Tibial nerve (tissue), 4 donors: Measurements from ENCODE around the gene CANT1.

Experiments used
- EP300 ChIP-seq, 2 donors: sonication (generic); formaldehyde crosslinking; IDR thresholded peaks; one replicate each; pipeline ENCODE4 v1.6.1; 2017; ENCODE audit warnings: antibody characterized with exemption in 2 of 2, mild to moderate bottlenecking in 1 of 2
- POLR2A ChIP-seq, 2 donors: fragments of 450-650 bp; IDR thresholded peaks; one replicate each; pipeline ENCODE4 v1.6.1; 2017; ENCODE audit warnings: antibody characterized with exemption in 2 of 2, mild to moderate bottlenecking in 2 of 2, moderate library complexity in 2 of 2
- TF ChIP-seq, protein P1 (sequence below), 5 experiments: fragments of 200-600 bp in 3 of 5; fragments of 450-650 bp in 2 of 5; sonication (generic) in 3 of 5; IDR thresholded peaks; one replicate each; pipeline ENCODE4 v1.5.1; 2016 to 2019; ENCODE audit warnings: antibody characterized with exemption in 5 of 5, mild to moderate bottlenecking in 3 of 5, moderate library complexity in 2 of 5

DNA sequence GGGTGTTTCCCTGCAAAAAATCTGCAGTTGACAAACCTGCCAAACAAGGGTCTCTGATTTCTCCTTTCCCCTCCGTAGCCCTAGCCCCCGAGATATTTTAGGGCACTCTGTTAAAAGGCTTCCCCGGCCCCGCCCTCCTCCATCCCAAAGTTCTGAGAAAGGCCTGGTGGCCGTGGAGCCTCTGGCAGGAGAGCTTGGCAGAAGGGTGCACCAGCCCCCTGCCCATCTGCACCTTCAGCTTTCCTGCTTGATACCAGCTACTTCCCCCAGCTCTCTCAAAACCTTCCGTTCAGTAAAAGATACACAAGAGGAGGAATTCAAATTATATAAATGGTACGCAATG is 711 bp upstream of the CANT1 start:
- TF ChIP-seq, protein P1, sequence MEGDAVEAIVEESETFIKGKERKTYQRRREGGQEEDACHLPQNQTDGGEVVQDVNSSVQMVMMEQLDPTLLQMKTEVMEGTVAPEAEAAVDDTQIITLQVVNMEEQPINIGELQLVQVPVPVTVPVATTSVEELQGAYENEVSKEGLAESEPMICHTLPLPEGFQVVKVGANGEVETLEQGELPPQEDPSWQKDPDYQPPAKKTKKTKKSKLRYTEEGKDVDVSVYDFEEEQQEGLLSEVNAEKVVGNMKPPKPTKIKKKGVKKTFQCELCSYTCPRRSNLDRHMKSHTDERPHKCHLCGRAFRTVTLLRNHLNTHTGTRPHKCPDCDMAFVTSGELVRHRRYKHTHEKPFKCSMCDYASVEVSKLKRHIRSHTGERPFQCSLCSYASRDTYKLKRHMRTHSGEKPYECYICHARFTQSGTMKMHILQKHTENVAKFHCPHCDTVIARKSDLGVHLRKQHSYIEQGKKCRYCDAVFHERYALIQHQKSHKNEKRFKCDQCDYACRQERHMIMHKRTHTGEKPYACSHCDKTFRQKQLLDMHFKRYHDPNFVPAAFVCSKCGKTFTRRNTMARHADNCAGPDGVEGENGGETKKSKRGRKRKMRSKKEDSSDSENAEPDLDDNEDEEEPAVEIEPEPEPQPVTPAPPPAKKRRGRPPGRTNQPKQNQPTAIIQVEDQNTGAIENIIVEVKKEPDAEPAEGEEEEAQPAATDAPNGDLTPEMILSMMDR (IDR thresholded peaks at IDR 0.05), result no peak
- TF ChIP-seq EP300 (IDR thresholded peaks at IDR 0.05) (no peak), POLR2A (IDR thresholded peaks at IDR 0.05) (no peak)
